Liver (tissue), 3 donors: ENCODE data around the gene ST8SIA5.

ENCODE experiments used
- CTCF ChIP-seq: fragments of 150-350 bp; IDR thresholded peaks from 2 replicates; pipeline ENCODE4 v1.5.1; 2017; ENCODE audit warnings: improper control_type of control experiment, low read depth, low read length; ENCODE audit not compliant: missing input control
- RXRA ChIP-seq, 2 donors: IDR thresholded peaks; 2 replicates each; pipeline ENCODE4 v1.6.1; 2017 to 2018; ENCODE audit warnings: antibody characterized with exemption in 2 of 2, mild to moderate bottlenecking in 1 of 2
- SP1 ChIP-seq: IDR thresholded peaks from 2 replicates; pipeline ENCODE4 v1.6.1; 2018; ENCODE audit warnings: antibody characterized with exemption, mild to moderate bottlenecking
- TAF1 ChIP-seq: conservative IDR thresholded peaks from 2 replicates; pipeline ENCODE4 v1.6.1; 2016; ENCODE audit warnings: antibody characterized with exemption, mild to moderate bottlenecking
- TF ChIP-seq, protein P1 (sequence below): IDR thresholded peaks from 2 replicates; pipeline ENCODE4 v1.6.1; 2016; ENCODE audit warnings: antibody characterized with exemption, mild to moderate bottlenecking
- donor health status: healthy.
- donor health status: healthy.

DNA sequence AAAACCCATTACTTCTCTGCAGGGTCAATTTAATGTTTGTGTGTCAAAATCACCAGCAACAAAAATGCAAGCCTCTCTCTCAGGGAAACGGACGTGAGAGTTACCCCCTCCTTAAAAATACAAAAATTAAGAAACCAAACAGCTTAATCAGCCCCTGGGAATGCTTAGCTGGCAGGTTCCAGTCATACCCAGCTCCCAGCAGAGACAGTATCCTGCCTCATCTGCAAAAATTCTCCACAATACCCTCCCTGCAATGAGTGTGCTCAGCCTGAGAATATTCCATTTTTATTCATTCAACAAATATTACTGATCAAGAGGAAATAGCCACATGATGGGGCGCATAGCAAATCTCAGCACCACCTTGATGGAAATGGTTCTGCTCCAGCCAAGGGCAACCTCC, 36.3 kb downstream of the ST8SIA5 start:
- TF ChIP-seq CTCF (no peak), SP1 (no peak), TAF1 (no peak), RXRA (IDR thresholded peaks at IDR 0.05) (no peak)
- TF ChIP-seq, protein P1, sequence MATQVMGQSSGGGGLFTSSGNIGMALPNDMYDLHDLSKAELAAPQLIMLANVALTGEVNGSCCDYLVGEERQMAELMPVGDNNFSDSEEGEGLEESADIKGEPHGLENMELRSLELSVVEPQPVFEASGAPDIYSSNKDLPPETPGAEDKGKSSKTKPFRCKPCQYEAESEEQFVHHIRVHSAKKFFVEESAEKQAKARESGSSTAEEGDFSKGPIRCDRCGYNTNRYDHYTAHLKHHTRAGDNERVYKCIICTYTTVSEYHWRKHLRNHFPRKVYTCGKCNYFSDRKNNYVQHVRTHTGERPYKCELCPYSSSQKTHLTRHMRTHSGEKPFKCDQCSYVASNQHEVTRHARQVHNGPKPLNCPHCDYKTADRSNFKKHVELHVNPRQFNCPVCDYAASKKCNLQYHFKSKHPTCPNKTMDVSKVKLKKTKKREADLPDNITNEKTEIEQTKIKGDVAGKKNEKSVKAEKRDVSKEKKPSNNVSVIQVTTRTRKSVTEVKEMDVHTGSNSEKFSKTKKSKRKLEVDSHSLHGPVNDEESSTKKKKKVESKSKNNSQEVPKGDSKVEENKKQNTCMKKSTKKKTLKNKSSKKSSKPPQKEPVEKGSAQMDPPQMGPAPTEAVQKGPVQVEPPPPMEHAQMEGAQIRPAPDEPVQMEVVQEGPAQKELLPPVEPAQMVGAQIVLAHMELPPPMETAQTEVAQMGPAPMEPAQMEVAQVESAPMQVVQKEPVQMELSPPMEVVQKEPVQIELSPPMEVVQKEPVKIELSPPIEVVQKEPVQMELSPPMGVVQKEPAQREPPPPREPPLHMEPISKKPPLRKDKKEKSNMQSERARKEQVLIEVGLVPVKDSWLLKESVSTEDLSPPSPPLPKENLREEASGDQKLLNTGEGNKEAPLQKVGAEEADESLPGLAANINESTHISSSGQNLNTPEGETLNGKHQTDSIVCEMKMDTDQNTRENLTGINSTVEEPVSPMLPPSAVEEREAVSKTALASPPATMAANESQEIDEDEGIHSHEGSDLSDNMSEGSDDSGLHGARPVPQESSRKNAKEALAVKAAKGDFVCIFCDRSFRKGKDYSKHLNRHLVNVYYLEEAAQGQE: no peak
